Esophagus (tissue), 2 donors: ENCODE results near the gene ID3. TPM values are rescaled to one million over a fixed set of nuclear protein-coding genes. Genes with fewer than 3 reads are reported as not detected.
"Not testable (repeated sequence)": the region's sequence is repeated elsewhere in the genome, so short reads cannot be mapped to it uniquely, and the experiment has no call there.

ENCODE experiments used
- H3K27ac ChIP-seq, 2 donors: one replicate each; pipeline ENCODE4 v1.5.1; 2013; ENCODE audit warnings: low read depth in 2 of 2, mild to moderate bottlenecking in 2 of 2, inconsistent platforms in 1 of 2, low read length in 1 of 2, moderate library complexity in 1 of 2
- H3K27me3 ChIP-seq, 2 donors: one replicate each; pipeline ENCODE4 v1.6.1; 2013; ENCODE audit warnings: low read length in 2 of 2, control low read depth in 1 of 2, mild to moderate bottlenecking in 1 of 2; ENCODE audit not compliant: insufficient read depth in 2 of 2, control insufficient read depth in 1 of 2
- H3K36me3 ChIP-seq, 2 donors: one replicate each; pipeline ENCODE4 v1.6.1; 2013; ENCODE audit warnings: low read length in 1 of 2; ENCODE audit not compliant: control insufficient read depth in 2 of 2, insufficient read depth in 2 of 2
- H3K4me1 ChIP-seq, 2 donors: one replicate each; pipeline ENCODE4 v1.6.1; 2013; ENCODE audit warnings: low read length in 1 of 2; ENCODE audit not compliant: control insufficient read depth in 2 of 2, insufficient read depth in 2 of 2
- H3K4me3 ChIP-seq, 2 donors: one replicate each; pipeline ENCODE4 v1.5.1; 2013; ENCODE audit warnings: low read length in 2 of 2, mild to moderate bottlenecking in 2 of 2, low read depth in 1 of 2, moderate library complexity in 1 of 2
- H3K9me3 ChIP-seq, 2 donors: one replicate each; pipeline ENCODE4 v1.6.1; 2013; ENCODE audit warnings: mild to moderate bottlenecking in 2 of 2, low read depth in 1 of 2, low read length in 1 of 2, moderate library complexity in 1 of 2; ENCODE audit not compliant: control insufficient read depth in 2 of 2, insufficient read depth in 1 of 2
- WGBS, 2 donors: extraction: QIAGEN DNeasy Blood & Tissue Kit; methylation state at CpG; one replicate each; pipeline ENCODE4 v1.1.7; 2013; 5-methylcytosine and 5-hydroxymethylcytosine counted together
- polyA plus RNA-seq, 2 donors: library from polyadenylated mRNA; stranded (reverse); fragments of 200-250 nt; gene quantifications; one replicate each; pipeline ENCODE4 v1.2.3, GENCODE V29; 2013
- donor health status: healthy with polysubstance abuse.
- donor health status: Bipolar disorder and iron deficiency.

Gene ID3
- polyA plus RNA-seq, 2 donors = 24.4 to 44.2 TPM

DNA sequence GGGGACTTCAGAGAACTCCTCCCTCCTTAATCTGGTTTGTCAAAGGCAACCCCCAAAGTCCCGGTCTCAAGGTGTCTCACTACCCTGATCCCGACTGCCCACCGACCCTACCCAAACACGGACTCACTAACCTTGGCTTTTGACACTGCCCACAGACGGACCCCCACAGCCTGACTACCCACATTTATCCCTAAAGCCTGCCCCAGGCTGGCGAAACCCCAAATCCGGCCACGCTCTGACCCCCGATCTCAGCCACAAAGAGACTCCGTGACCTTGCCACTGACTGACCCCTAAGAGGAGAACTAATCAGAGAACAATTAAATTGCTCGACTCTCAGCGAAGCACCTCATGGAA lies 5.2 kb downstream of the ID3 start:
- peak overlapping the region; percentile 78 to 86 for H3K27ac ChIP-seq
- 40 to 43% methylated on average over 12 of the region's 12 CpGs for WGBS, 2 donors
- no peaks in the 10 kb centered on the region for H3K36me3 ChIP-seq
- peaks cover 4 to 16% of the 10 kb centered on the region in 2 donors for H3K4me1 ChIP-seq
- H3K4me3 ChIP-seq = peak overlapping the region; percentile 48 to 55
- H3K27me3 ChIP-seq = no peaks in the 10 kb centered on the region
- no peaks in the 10 kb centered on the region for H3K9me3 ChIP-seq

DNA sequence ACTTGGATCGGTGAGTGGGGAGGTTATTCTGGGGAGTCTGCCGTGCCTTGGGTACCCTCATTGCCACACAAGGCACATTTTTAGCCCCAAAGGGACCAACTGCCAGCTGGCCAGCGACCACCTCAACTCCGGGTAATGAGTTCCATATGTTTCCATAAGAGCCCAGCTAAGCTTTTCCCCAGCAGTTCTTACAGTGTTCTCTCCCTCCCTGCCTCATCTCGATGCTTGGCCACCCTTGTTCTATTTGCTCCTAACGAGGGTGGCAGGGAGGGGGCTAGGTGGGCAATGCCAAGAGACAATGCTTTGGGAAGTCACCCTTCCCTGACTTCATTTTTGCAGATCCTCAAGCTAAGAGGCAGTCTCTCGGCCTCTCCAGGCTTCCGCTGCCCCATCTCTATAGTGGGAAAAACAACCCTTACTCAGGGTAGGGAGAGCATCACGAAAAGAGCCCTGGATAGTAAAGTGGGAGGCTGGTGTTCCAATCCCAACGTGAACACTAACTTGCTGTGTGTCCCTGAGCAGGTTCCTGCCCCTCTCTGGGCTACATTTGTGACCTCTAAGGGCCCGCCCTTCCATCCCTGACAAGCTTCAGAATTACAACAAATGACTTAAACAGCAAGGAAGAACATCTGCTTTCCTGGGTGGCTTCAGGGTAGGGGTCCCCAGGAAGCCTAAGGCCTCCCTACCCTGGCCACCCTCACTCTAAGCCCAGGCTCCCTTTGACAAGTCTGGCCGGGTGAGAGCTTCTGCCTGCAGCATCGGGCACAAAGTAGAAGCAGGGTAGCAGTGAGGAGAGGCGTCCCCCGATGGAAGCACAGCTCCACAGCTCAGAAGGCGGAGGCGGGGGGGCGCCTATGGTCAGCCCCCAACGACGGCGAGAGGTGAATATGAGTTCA lies 5.8 kb downstream of the ID3 start:
- H3K27ac ChIP-seq = peak overlapping the region; percentile 78 to 86
- no peaks in the 10 kb centered on the region for H3K36me3 ChIP-seq
- 74 to 76% methylated on average over 21 of the region's 21 CpGs for WGBS, 2 donors
- no peak overlapping the region for H3K4me3 ChIP-seq
- H3K4me1 ChIP-seq = peaks cover 4 to 19% of the 10 kb centered on the region in 2 donors
- H3K9me3 ChIP-seq = no peaks in the 10 kb centered on the region
- no peaks in the 10 kb centered on the region for H3K27me3 ChIP-seq

DNA sequence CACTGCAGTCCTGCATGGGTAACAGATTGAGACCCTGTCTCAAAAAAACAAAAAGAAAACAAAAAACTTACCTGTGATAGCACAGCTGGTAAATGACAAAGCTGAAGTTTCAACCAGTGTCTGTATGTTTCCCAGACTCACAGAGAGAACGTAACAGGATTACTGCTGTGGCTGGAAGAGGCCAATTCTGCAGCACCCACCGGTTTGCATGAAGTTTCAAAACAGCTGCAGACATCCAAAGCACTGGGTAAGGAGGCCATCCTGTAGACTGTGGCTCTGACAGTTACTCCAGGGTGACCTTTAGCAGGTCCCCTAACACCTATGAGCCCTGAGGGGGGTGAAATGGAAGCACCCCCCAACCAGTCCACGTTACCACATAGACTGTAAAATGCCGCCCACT lies 7.5 kb downstream of the ID3 start:
- 84 to 86% methylated on average over 4 of the region's 4 CpGs for WGBS, 2 donors
- Histone ChIP-seq H3K4me1 (peaks cover 4 to 19% of the 10 kb centered on the region in 2 donors), H3K36me3 (no peaks in the 10 kb centered on the region), H3K9me3 (no peaks in the 10 kb centered on the region), H3K27ac (no peak overlapping the region), H3K4me3 (no peak overlapping the region), H3K27me3 (no peaks in the 10 kb centered on the region)

DNA sequence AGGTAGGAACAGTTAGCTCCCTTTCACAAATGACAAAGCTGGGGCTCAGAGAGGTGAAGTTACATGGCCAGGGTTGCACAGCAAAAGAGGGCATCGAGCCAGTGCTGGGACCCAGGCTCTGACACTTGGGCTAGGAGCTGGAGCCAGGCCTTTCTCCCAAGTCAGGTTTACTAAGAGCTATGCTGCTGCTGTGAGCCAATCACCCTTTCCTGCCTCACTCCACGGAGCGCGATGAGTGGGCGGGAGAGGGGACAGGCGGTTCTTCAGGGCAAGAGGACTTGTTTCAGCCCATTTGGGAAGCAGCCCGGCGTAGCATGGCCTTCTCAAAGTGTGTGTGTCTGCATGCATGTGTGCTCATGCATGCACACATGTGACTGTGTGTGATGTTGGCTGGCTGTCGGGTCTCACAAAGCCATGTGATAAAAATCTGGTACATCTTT lies 10.6 kb downstream of the ID3 start:
- Histone ChIP-seq H3K27ac (no peak overlapping the region), H3K9me3 (no peaks in the 10 kb centered on the region), H3K4me3 (no peak overlapping the region), H3K4me1 (peaks cover 0 to 3% of the 10 kb centered on the region in 2 donors), H3K27me3 (no peaks in the 10 kb centered on the region), H3K36me3 (no peaks in the 10 kb centered on the region)
- WGBS, 2 donors = 48 to 57% methylated on average over 9 of the region's 9 CpGs

DNA sequence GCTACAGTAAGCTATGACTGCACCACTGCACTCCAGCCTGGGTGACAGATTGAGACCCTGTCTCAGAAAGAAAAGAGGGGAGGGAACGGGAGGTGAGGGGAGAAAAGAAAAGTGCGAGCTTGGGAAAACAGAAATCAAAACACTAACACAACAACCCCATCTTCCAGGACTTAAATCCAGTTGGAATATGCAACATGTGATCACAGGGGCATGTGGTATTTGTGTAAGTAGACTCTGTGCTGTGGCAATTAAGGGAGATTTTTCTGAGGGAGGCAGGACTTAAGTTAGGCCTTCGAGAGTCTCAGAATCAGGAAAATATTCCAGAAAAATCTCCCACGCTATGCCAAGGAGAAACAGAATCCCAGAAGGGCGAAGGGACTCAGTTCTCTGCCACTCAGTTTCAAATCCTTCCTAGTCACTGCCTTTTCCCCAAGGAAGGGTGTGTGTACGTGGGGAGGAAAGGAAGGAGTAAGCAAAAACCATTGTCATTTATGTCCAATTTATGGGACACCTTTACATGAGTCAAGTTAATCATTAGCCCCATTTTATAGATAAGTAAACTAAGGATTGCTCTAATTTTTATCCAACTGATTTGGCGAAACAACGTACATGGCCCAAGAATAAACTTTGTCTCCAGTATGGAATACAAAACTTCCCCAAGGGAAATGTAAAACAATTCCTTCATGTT lies 12.3 kb downstream of the ID3 start:
- Histone ChIP-seq H3K36me3 (no peaks in the 10 kb centered on the region), H3K9me3 (no peaks in the 10 kb centered on the region), H3K27me3 (no peaks in the 10 kb centered on the region), H3K4me1 (peaks cover 0 to 3% of the 10 kb centered on the region in 2 donors), H3K4me3 (no peak overlapping the region), H3K27ac (no peak overlapping the region)
- 81 to 86% methylated on average over 8 of the region's 8 CpGs for WGBS, 2 donors

DNA sequence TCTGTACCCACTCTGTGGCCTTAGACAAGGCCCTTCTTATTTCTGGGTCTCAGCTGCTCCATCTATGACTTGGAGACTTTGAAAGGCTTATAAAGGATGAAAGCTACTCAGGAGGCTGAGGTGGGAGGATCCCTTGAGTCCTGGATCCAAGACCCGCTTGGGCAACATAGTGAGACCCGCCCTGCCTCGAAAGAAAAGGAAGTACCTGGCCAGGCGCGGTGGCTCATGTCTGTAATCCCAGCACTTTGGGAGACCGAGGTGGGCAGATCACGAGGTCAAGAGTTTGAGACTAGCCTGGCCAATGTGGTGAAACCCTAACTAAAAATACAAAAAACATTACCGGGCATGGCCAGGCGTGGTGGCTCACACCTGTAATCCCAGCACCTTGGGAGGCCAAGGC lies 13.4 kb downstream of the ID3 start:
- Histone ChIP-seq H3K4me1 (peaks cover 0 to 3% of the 10 kb centered on the region in 2 donors), H3K9me3 (no peaks in the 10 kb centered on the region), H3K36me3 (no peaks in the 10 kb centered on the region), H3K4me3 (no peak overlapping the region), H3K27me3 (no peaks in the 10 kb centered on the region), H3K27ac (no peak overlapping the region)
- 81 to 82% methylated on average over 9 of the region's 9 CpGs for WGBS, 2 donors

DNA sequence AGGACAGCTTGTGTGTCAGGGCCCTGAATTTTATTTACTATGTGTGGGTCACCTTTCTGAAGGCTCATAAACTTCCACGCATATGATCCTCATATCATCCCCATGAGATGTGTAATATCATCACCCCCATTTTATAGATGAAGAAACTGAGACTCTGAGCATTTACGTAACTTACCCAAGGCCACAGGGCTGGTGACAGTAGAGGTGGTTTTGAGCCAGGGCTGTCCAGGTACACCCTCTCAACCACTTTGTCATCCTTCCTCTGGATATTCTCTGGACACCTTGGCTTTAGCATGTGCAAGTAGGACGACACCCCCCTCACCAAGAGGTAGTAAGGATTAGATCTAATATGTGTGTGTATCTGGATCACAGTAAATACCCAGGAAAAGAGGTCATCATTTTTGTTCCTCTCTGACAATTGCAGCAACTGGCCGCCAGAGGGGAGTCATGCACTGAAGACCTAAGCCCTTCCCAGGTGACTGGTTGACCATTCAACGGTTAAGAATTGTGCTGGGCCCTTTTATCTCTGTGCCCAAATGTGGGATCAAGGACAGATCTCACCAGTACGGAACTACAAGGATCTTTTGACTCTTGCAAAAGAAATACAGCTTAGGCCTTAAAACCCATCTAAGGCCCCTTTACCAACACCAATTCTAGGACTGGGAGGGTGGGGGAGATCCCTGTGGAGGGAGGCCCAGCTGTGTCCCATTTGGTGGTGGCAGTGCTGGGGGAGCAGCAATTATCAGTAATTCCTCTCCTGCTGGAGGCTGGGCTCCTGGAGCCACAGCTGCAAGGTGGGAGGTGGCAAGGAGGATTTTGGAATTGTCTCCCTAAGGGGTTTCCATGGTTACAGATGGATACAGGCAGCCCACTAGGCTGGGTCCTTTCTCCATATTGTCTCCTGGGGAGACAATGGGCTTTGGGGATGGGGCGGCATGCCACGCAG lies 14.6 kb downstream of the ID3 start:
- Histone ChIP-seq H3K9me3 (no peaks in the 10 kb centered on the region), H3K27ac (no peak overlapping the region), H3K36me3 (no peaks in the 10 kb centered on the region), H3K4me3 (no peak overlapping the region), H3K27me3 (no peaks in the 10 kb centered on the region), H3K4me1 (peaks cover 0 to 3% of the 10 kb centered on the region in 2 donors)
- WGBS, 2 donors = 36 to 39% methylated on average over 8 of the region's 8 CpGs

DNA sequence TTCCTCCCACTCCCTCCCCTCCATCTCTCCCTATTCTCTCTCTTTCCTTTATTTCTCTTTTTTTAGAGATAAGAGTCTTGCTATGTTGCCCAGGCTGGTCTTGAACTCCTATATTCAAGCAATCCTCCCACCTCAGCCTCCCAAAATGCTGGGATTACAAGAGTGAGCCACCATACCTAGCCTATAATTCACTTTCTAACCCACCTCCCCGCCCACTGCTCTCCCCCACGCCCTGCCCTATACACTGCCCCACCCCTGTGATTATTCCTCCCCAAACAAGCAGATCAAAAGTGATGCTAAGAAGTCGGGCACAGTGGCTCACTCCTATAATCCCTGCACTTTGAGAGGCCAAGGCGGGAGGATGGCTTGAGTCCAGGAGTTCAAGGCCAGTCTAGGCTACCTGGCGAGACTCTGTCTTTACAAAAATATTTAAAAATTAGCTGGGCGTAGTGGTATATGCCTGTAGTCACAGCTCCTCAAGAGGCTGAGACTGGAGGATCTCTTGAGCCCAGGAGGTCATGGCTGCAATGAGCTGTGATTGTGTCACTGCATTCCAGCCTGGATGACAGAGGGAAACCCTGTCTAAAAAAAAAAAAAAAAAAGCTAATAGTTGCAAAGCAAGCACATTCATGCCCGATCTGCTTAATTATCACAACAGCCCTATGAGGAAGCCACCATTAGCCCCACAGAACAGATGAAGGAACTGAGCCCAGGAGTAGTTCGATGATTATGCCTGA lies 15.4 kb downstream of the ID3 start:
- no peaks in the 10 kb centered on the region for H3K27me3 ChIP-seq
- 65% methylated on average over 8 of the region's 8 CpGs for WGBS, 2 donors
- H3K4me1 ChIP-seq = peaks cover 0 to 3% of the 10 kb centered on the region in 2 donors
- no peak overlapping the region for H3K27ac ChIP-seq
- no peaks in the 10 kb centered on the region for H3K9me3 ChIP-seq
- no peaks in the 10 kb centered on the region for H3K36me3 ChIP-seq
- H3K4me3 ChIP-seq = no peak overlapping the region

DNA sequence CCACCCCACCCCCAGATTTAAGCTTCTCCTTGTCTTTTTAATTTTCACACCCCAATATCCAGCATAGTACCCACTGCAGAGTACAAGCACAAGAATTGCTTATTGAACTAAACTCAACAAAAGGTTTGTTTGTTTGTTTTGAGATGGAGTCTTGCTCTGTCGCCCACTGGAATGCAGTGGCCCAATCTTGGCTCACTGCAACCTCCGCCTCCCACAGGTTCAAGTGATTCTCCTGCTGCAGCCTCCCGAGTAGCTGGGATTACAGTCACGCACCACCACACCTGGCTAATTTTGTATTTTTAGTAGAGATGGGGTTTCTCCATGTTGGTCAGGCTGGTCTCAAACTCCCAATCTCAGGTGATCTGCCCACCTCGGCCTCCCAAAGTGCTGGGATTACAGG lies 16.4 kb downstream of the ID3 start:
- H3K27ac ChIP-seq, H3K27me3 ChIP-seq, H3K4me3 ChIP-seq, H3K4me1 ChIP-seq, H3K36me3 ChIP-seq, H3K9me3 ChIP-seq: not testable (repeated sequence)
- 84 to 88% methylated on average over 5 of the region's 5 CpGs for WGBS, 2 donors
